ENCODE measurements around the gene MAGEC2.

DNA sequence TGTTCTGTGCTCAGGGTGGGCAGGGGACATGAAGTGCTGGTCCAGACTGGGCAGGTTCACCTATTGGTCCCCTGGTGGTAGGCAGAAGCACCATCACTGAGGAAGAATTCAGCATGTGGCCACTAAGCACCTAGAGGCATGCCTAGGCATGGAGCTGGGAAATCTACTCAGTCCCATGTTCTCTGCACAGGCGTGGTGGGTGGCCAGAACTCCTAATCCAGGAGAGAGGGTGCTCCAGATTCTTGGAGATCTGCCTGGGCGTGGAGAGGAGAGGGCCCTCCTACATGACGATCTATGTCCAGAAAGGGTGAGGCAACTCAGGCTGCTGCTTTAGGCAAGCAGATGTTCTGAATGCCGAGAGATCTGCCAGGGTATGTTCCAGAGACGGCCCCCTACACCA lies 44.6 kb upstream of the MAGEC2 start:
- TF ChIP-seq CTCF (conservative IDR thresholded peaks at IDR 0.05; ENCODE audit: low read length) (no peak), EZH2phosphoT487 (IDR thresholded peaks at IDR 0.05; ENCODE audit: borderline replicate concordance, low read depth, low read length) (no peak)
